Measurements from ENCODE around the gene PPP6R1. TPM values are rescaled to one million over a fixed set of nuclear protein-coding genes. Genes with fewer than 3 reads are reported as not detected.

Gene PPP6R1
- polyA plus RNA-seq, 1 of the 3 experiments (the other 2 are of a cell fraction), result 47.8 TPM

- H3K9me3 ChIP-seq, result no peaks in the 10 kb centered on the region
- H4K20me1 ChIP-seq (ENCODE audit: insufficient read depth), result no peaks in the 10 kb centered on the region
- H3K9ac ChIP-seq, result no peak overlapping the region
- no peak for DNase-seq
- H3K4me1 ChIP-seq (ENCODE audit: control insufficient read depth in 1 of 2, insufficient read depth in 2 of 2, low read depth in 1 of 2, low read length in 1 of 2), result no peaks in the 10 kb centered on the region
- no peak overlapping the region for H2AFZ ChIP-seq (ENCODE audit: low read depth)
- H3K27ac ChIP-seq (ENCODE audit: low read depth in 2 of 2, low read length in 1 of 2), result no peak overlapping the region
- H3F3A ChIP-seq (replicated peaks; ENCODE audit: insufficient read depth), result no peaks in the 10 kb centered on the region
- no peak for TF ChIP-seq EP300 (IDR thresholded peaks at IDR 0.05; ENCODE audit: borderline replicate concordance in 1 of 2, low read depth in 1 of 2, low read length in 1 of 2)
- no peak for TF ChIP-seq ZBTB33 (IDR thresholded peaks at IDR 0.05; ENCODE audit: borderline replicate concordance, low read depth)
- TF ChIP-seq POLR2AphosphoS5 (IDR thresholded peaks at IDR 0.05; ENCODE audit: low read depth, low read length), result no peak
- TF ChIP-seq FOSL2 (IDR thresholded peaks at IDR 0.05; ENCODE audit: borderline replicate concordance, low read depth), result no peak
- TF ChIP-seq RFX5 (IDR thresholded peaks at IDR 0.05; ENCODE audit: low read length), result no peak
- no peak for TF ChIP-seq NRF1 (IDR thresholded peaks at IDR 0.05; ENCODE audit: low read depth, low read length)
- TF ChIP-seq FOXJ3 (CRISPR knock-in tag; IDR thresholded peaks at IDR 0.05), result no peak
- no peak for TF ChIP-seq TCF12 (IDR thresholded peaks at IDR 0.05)
- no peak for TF ChIP-seq TAF1 (IDR thresholded peaks at IDR 0.05; ENCODE audit: borderline replicate concordance, low read depth, low read length)
- TF ChIP-seq EZH2phosphoT487 (IDR thresholded peaks at IDR 0.05; ENCODE audit: borderline replicate concordance, low read depth), result no peak
- TF ChIP-seq ELF1 (IDR thresholded peaks at IDR 0.05), result no peak
- TF ChIP-seq REST (IDR thresholded peaks at IDR 0.05; ENCODE audit: low read depth, low read length), result no peak
- no peak for TF ChIP-seq PBX3 (IDR thresholded peaks at IDR 0.05)
- no peak for TF ChIP-seq SIN3A (IDR thresholded peaks at IDR 0.05; ENCODE audit: borderline replicate concordance, low read depth, low read length)
- no peak for TF ChIP-seq GATA2 (CRISPR knock-in tag; IDR thresholded peaks at IDR 0.05)
- no peak overlapping the region for H3K4me2 ChIP-seq
- no peak overlapping the region for H3K4me3 ChIP-seq (ENCODE audit: low read depth in 2 of 2, low read length in 1 of 2)
- H3K36me3 ChIP-seq (replicated peaks in 1 of 2; ENCODE audit: control insufficient read depth in 1 of 2, insufficient read depth in 2 of 2, low read length in 1 of 2), result peaks cover 33 to 74% of the 10 kb centered on the region in 2 experiments
- H3K27me3 ChIP-seq (ENCODE audit: insufficient read depth), result no peaks in the 10 kb centered on the region
- ChIA-PET CTCF (interaction anchor here (1.1 kb wide), 1 partner anchor 10 kb away, joined by 5 read pairs; no protein-coding TSS in a partner anchor), POLR2A (no interaction called here)
- H3K79me2 ChIP-seq (ENCODE audit: insufficient read depth), result no peaks in the 10 kb centered on the region
- 93% methylated on average over 7 of the region's 8 CpGs for WGBS (ENCODE audit: low lambda C conversion rate)
- H3K9me2 ChIP-seq, result no peaks in the 10 kb centered on the region
Observed at GRCh38 chr19:55238030-55238429, 20.8 kb downstream of the PPP6R1 start.

Data from SK-N-SH (cell line).